ENCODE results near the gene TBC1D1.

TBC1D1 gene

DNA sequence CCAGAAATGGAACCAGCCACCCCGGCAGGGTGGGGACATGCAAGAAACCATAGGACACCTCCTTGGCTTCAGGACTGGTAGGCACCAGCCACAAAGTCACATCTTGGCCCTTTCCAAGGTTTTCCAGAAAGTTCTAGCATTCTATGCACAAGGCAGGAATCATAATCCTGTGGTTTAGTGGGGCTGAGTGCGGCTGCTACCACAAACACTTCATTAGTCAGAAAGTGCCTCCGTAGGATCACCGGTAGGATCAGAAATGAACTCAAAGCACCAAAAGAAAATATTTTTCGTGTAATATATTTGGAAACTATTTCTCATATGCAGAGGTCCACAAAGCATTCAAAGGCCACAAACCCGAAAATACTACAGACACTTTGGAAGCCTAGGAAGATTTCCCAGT is 261.0 kb downstream of the TBC1D1 start:
- no peak overlapping the region for H3K4me3 ChIP-seq (ENCODE audit: low read depth, low read length)
- DNase-seq (ENCODE audit: low read depth): no peak
- TF ChIP-seq CTCF (IDR thresholded peaks at IDR 0.05; ENCODE audit: low read depth, low read length, missing control alignments): no peak
- in situ Hi-C loops (cut with HindIII; ENCODE audit: low sequenced_read_pairs): no loop called here

DNA sequence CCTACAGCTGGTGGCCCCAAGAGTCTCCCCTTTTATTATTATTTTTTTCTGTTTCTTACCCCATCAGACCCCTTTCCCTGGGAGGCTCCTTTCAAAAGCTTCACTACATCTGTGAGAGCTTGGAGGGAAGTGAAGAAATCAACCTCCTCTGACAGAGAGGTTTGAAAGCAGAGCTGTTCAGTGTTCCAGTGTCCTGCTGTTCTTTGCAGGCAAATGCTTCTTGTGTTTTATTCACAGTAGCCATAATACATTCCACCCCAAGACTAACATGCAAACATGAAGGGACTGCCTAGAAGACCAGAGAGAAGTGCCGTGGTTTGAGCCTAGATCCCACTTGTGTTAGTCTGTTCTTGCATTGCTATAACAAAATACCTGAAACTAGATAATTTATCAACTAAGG is 261.4 kb downstream of the TBC1D1 start:
- no peak for TF ChIP-seq CTCF (IDR thresholded peaks at IDR 0.05; ENCODE audit: low read depth, low read length, missing control alignments)
- no peak for DNase-seq (ENCODE audit: low read depth)
- in situ Hi-C loops (cut with HindIII; ENCODE audit: low sequenced_read_pairs): no loop called here
- no peak overlapping the region for H3K4me3 ChIP-seq (ENCODE audit: low read depth, low read length)

GRCh38 chr4:38152721-38153386 is 262.0 kb downstream of the TBC1D1 start:
- DNase-seq (ENCODE audit: low read depth): no peak
- no peak for TF ChIP-seq CTCF (IDR thresholded peaks at IDR 0.05; ENCODE audit: low read depth, low read length, missing control alignments)
- H3K4me3 ChIP-seq (ENCODE audit: low read depth, low read length): no peak overlapping the region
- in situ Hi-C loops (cut with HindIII; ENCODE audit: low sequenced_read_pairs): no loop called here

DNA sequence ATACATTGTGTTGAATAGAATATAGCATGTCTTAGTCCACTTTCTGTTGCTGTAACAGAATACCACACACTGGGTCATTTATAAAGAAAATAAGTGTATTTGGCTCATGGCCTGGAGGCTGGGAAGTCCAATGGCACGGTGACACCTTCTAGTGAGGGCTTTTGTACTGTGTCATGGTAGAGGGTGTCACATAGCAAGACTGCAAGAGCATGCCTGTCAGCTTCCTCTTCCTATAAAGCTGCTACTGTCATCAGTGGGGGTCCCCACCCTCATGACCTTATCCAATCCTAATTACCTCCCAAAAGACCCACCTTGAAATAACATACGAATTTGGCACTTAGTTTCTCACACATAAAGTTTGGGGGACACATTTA is 262.5 kb downstream of the TBC1D1 start:
- no peak for DNase-seq (ENCODE audit: low read depth)
- no peak for TF ChIP-seq CTCF (IDR thresholded peaks at IDR 0.05; ENCODE audit: low read depth, low read length, missing control alignments)
- no peak overlapping the region for H3K4me3 ChIP-seq (ENCODE audit: low read depth, low read length)
- in situ Hi-C loops (cut with HindIII; ENCODE audit: low sequenced_read_pairs): no loop called here

DNA sequence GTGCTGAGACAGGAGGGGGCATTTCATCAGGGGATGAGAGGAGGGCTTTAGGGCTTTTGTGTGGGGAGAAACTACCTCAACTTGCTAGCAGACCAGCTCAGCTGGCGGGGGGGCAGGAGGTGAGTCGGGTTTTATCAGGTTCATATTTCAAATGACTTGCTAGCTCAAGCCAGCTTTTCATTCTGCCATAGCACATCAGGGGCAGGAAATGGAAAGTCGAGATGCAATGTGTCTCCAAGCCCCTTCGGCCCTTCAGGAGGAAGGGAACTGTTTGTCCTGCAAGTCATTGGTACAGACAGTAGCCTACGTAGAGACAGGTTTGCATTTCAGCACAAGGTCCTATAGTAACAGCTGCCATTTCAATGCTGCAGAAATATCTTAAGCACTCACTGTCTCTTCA is 263.4 kb downstream of the TBC1D1 start:
- DNase-seq (ENCODE audit: low read depth): no peak

GRCh38 chr4:38154681-38155588 is 264.1 kb downstream of the TBC1D1 start:
- no peak for DNase-seq (ENCODE audit: low read depth)
- no peak for TF ChIP-seq CTCF (IDR thresholded peaks at IDR 0.05; ENCODE audit: low read depth, low read length, missing control alignments)
- in situ Hi-C loops (cut with HindIII; ENCODE audit: low sequenced_read_pairs): no loop called here
- H3K4me3 ChIP-seq (ENCODE audit: low read depth, low read length): no peak overlapping the region

More for the DNA sequence above, 263.4 kb downstream of the TBC1D1 start:
- in situ Hi-C loops (cut with HindIII; ENCODE audit: low sequenced_read_pairs): no loop called here
- H3K4me3 ChIP-seq (ENCODE audit: low read depth, low read length): no peak overlapping the region
- TF ChIP-seq CTCF (IDR thresholded peaks at IDR 0.05; ENCODE audit: low read depth, low read length, missing control alignments): no peak

All from astrocyte of the cerebellum (primary cell).